ENCODE results near the gene OPRM1. TPM values are rescaled to one million over a fixed set of nuclear protein-coding genes. Genes with fewer than 3 reads are reported as not detected.

OPRM1 gene
- total RNA-seq, 1 donor from 2014 or later, result not detected

GRCh38 chr6:154243793-154244750 is 205.0 kb downstream of the OPRM1 start:
- peak; percentile 14 for DNase-seq (ENCODE audit: low spot score)
- H3K9ac ChIP-seq, result no peak overlapping the region
- H2AFZ ChIP-seq (replicated peaks), result peak overlapping the region; percentile 43
- no peaks in the 10 kb centered on the region for H3K79me2 ChIP-seq (ENCODE audit: low read depth)
- no peaks in the 10 kb centered on the region for H4K20me1 ChIP-seq (ENCODE audit: low read depth)
- H3F3A ChIP-seq (ENCODE audit: low read depth), result peaks cover 12% of the 10 kb centered on the region
- H3K4me1 ChIP-seq, result peaks cover 42% of the 10 kb centered on the region
- H3K27me3 ChIP-seq, result no peaks in the 10 kb centered on the region
- H3K4me2 ChIP-seq, result peak overlapping the region; percentile 16
- no peak for TF ChIP-seq CTCF (IDR thresholded peaks at IDR 0.05)
- no peak for TF ChIP-seq EZH2 (IDR thresholded peaks at IDR 0.05)
- TF ChIP-seq EZH2phosphoT487 (IDR thresholded peaks at IDR 0.05), result no peak
- no peaks in the 10 kb centered on the region for H3K9me3 ChIP-seq (ENCODE audit: low read depth)
- no peak overlapping the region for H3K27ac ChIP-seq
- H3K36me3 ChIP-seq, result no peaks in the 10 kb centered on the region
- H3K4me3 Mint-ChIP-seq, result no peak overlapping the region
- peaks cover 2% of the 10 kb centered on the region for H3K27me3 Mint-ChIP-seq (ENCODE audit: insufficient read depth, low read depth)
- no peaks in the 10 kb centered on the region for H3K9me3 Mint-ChIP-seq
- no peak overlapping the region for H3K4me3 ChIP-seq
- no peaks in the 10 kb centered on the region for H3K36me3 Mint-ChIP-seq
- peaks cover 14% of the 10 kb centered on the region for H3K4me1 Mint-ChIP-seq
- H3K27ac Mint-ChIP-seq, result no peak overlapping the region

GRCh38 chr6:154245506-154245905 is 206.5 kb downstream of the OPRM1 start:
- H3F3A ChIP-seq (ENCODE audit: low read depth), result peaks cover 12% of the 10 kb centered on the region
- H3K4me2 ChIP-seq, result no peak overlapping the region
- peak overlapping the region; percentile 58 for H2AFZ ChIP-seq (replicated peaks)
- Mint-ChIP-seq H3K27me3 (ENCODE audit: insufficient read depth, low read depth) (peaks cover 2% of the 10 kb centered on the region), H3K27ac (no peak overlapping the region), H3K36me3 (no peaks in the 10 kb centered on the region), H3K9me3 (no peaks in the 10 kb centered on the region), H3K4me1 (peaks cover 14% of the 10 kb centered on the region), H3K4me3 (no peak overlapping the region)
- no peaks in the 10 kb centered on the region for H3K9me3 ChIP-seq (ENCODE audit: low read depth)
- no peaks in the 10 kb centered on the region for H3K27me3 ChIP-seq
- H4K20me1 ChIP-seq (ENCODE audit: low read depth), result no peaks in the 10 kb centered on the region
- H3K4me3 ChIP-seq, result no peak overlapping the region
- H3K36me3 ChIP-seq, result no peaks in the 10 kb centered on the region
- no peak overlapping the region for H3K27ac ChIP-seq
- TF ChIP-seq EZH2phosphoT487 (IDR thresholded peaks at IDR 0.05) (no peak), CTCF (IDR thresholded peaks at IDR 0.05) (no peak), EZH2 (IDR thresholded peaks at IDR 0.05) (no peak)
- no peaks in the 10 kb centered on the region for H3K79me2 ChIP-seq (ENCODE audit: low read depth)
- H3K9ac ChIP-seq, result no peak overlapping the region
- peak; percentile 19 for DNase-seq (ENCODE audit: low spot score)
- peaks cover 42% of the 10 kb centered on the region for H3K4me1 ChIP-seq

DNA sequence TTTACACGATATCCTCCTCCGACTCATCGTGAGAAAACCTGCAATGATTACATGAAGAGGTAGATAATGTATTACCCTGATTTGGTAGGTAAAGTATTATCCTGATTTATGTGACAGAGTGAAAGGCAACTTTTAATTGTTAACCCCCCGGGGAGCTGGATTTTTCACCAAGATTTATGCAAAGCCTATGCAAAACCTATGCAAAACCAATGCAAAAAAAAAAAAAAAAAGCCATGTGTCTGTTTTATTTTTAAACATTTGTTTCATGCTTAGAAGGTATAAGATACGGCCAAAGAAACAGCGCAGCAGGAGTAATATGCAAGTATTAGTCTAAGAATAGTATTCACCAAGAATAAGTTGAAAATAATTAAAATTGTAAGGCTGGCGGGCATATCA is 207.7 kb downstream of the OPRM1 start:
- H3F3A ChIP-seq (ENCODE audit: low read depth), result peaks cover 12% of the 10 kb centered on the region
- no peaks in the 10 kb centered on the region for H3K27me3 ChIP-seq
- H3K4me2 ChIP-seq, result peak overlapping the region; percentile 65
- no peaks in the 10 kb centered on the region for H4K20me1 ChIP-seq (ENCODE audit: low read depth)
- H3K4me3 Mint-ChIP-seq, result no peak overlapping the region
- H3K9me3 Mint-ChIP-seq, result no peaks in the 10 kb centered on the region
- no peak overlapping the region for H3K27ac Mint-ChIP-seq
- H3K4me1 Mint-ChIP-seq, result peaks cover 14% of the 10 kb centered on the region
- H3K27me3 Mint-ChIP-seq (ENCODE audit: insufficient read depth, low read depth), result peaks cover 2% of the 10 kb centered on the region
- no peak overlapping the region for H2AFZ ChIP-seq (replicated peaks)
- H3K36me3 ChIP-seq, result no peaks in the 10 kb centered on the region
- no peaks in the 10 kb centered on the region for H3K36me3 Mint-ChIP-seq
- TF ChIP-seq EZH2phosphoT487 (IDR thresholded peaks at IDR 0.05) (no peak), EZH2 (IDR thresholded peaks at IDR 0.05) (no peak), CTCF (IDR thresholded peaks at IDR 0.05) (no peak)
- no peak overlapping the region for H3K27ac ChIP-seq
- DNase-seq (ENCODE audit: low spot score), result no peak
- H3K4me1 ChIP-seq, result peaks cover 42% of the 10 kb centered on the region
- H3K9me3 ChIP-seq (ENCODE audit: low read depth), result no peaks in the 10 kb centered on the region
- no peaks in the 10 kb centered on the region for H3K79me2 ChIP-seq (ENCODE audit: low read depth)
- H3K9ac ChIP-seq, result no peak overlapping the region
- H3K4me3 ChIP-seq, result peak overlapping the region; percentile 25
